ENCODE data around the gene HILPDA. TPM values are rescaled to one million over a fixed set of nuclear protein-coding genes. Genes with fewer than 3 reads are reported as not detected.
"Not testable (repeated sequence)": the region's sequence is repeated elsewhere in the genome, so short reads cannot be mapped to it uniquely, and the experiment has no call there.

Gene HILPDA
- total and polyA plus RNA-seq, 4 donors = 4.1 to 36.8 (median 10.4) TPM

DNA sequence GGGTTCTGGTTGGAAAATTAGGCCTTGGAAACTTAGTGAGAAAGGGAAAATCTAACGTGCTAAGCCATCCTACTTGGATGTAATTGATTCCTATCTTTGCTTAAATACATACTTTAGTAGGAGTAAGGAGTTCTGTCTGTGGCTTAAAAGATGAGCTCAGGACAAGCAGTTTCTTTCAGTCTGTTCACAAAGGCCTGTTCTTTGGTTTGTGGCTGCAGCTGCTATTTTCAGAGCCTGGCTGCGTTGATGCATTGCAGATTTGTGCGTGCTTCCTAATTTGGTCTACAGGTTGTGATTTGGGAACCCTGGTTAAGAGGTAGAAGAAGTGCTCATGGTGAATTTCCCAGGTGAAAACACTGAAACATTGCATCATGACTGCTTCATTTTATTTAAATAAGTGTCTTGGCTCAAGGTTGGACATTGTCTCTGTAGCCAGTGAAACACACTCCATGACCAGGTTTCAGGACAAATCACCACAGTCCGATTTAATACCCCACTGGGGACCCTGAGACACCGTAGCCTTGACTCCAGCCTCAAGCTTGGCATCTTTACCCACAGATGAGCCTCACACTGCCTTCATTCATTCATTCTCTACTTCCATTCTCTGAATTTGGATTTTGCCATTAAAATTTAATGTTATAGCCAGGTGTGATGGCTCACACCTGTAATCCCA, 51.8 kb downstream of the HILPDA start:
- H3K27ac ChIP-seq (ENCODE audit: low read depth in 1 of 2, low read length in 2 of 2); H3K27me3 ChIP-seq (ENCODE audit: control insufficient read depth in 1 of 2, insufficient read depth in 2 of 2, low read length in 1 of 2); H3K4me1 ChIP-seq (ENCODE audit: control insufficient read depth in 1 of 2, insufficient read depth in 2 of 2, low read length in 2 of 2); H3K36me3 ChIP-seq (ENCODE audit: control insufficient read depth in 1 of 2, insufficient read depth in 2 of 2, low read length in 1 of 2); intact Hi-C loops (cut with DNase I); H3K4me3 ChIP-seq (ENCODE audit: low read length in 2 of 2); H3K9me3 ChIP-seq (ENCODE audit: control insufficient read depth, low read length); ATAC-seq (ENCODE audit: low FRiP score): not testable (repeated sequence)
- DNase-seq = peak in 1 of 2 donors; percentile 3
- WGBS, 2 donors = 86 to 90% methylated on average over 5 of the region's 5 CpGs

Other genes starting within 250 kb of the HILPDA start
- under 1 TPM; 0.45 to 0.97 TPM for gene LEP, start 214.6 kb upstream of the HILPDA start, total RNA-seq
- under 1 TPM in 1 of 2 donors, not detected in 1; 0.05 TPM for gene LEP, start 214.6 kb upstream of the HILPDA start, polyA plus RNA-seq
- 10 to 100 TPM; 38.4 to 41.5 TPM for gene RBM28, start 112.0 kb upstream of the HILPDA start, total RNA-seq
- gene RBM28, start 112.0 kb upstream of the HILPDA start, polyA plus RNA-seq = 10 to 100 TPM in 1 of 2 donors, 1 to 10 TPM in 1; 5.0 to 26.3 TPM
- 1 to 10 TPM in 1 of 2 donors, under 1 TPM in 1; 0.23 to 5.8 TPM for gene PRRT4, start 94.2 kb upstream of the HILPDA start, total RNA-seq
- under 1 TPM in 1 of 2 donors, not detected in 1; 0.28 TPM for gene PRRT4, start 94.2 kb upstream of the HILPDA start, polyA plus RNA-seq
- gene IMPDH1, start 45.9 kb upstream of the HILPDA start, total RNA-seq = 10 to 100 TPM; 41.5 to 60.1 TPM
- gene IMPDH1, start 45.9 kb upstream of the HILPDA start, polyA plus RNA-seq = 10 to 100 TPM; 21.0 to 40.0 TPM
- 10 to 100 TPM; 22.7 to 23.8 TPM for gene METTL2B, start 20.9 kb downstream of the HILPDA start, total RNA-seq
- gene METTL2B, start 20.9 kb downstream of the HILPDA start, polyA plus RNA-seq = 1 to 10 TPM; 7.0 to 9.4 TPM
- gene GARIN1A, start 216.4 kb downstream of the HILPDA start, total RNA-seq = 1 to 10 TPM; 6.1 to 7.4 TPM
- 1 to 10 TPM; 1.3 to 1.8 TPM for gene GARIN1A, start 216.4 kb downstream of the HILPDA start, polyA plus RNA-seq